Fibroblast of the aortic adventitia (primary cell): ENCODE measurements around the gene CDKN1A. TPM values are rescaled to one million over a fixed set of nuclear protein-coding genes. Genes with fewer than 3 reads are reported as not detected.

Experiments used
- DNase-seq: peaks from one replicate; pipeline ENCODE4 v3.0.0-alpha.2; 2010; ENCODE audit warnings: low read depth
- H3K4me3 ChIP-seq: 2 replicates; pipeline ENCODE4 v1.5.1; 2011; ENCODE audit warnings: low read depth, mild to moderate bottlenecking, control low read depth, low read length, moderate library complexity
- CTCF ChIP-seq: IDR thresholded peaks from 2 replicates; pipeline ENCODE4 v1.5.1; 2011; ENCODE audit warnings: mild to moderate bottlenecking, low read length, control low read depth, inconsistent platforms; ENCODE audit not compliant: insufficient read depth
- total RNA-seq: library from RNA; depleted of rRNA; stranded (reverse); fragments of >200 nt; gene quantifications from 2 replicates; pipeline ENCODE4 v1.2.3, GENCODE V29; 2012; ENCODE audit warnings: low replicate concordance

Gene CDKN1A
- 246 and 749 TPM in 2 replicates for total RNA-seq

- peak; percentile 95 for DNase-seq
- no peak for TF ChIP-seq CTCF
These were observed at the start of gene CDKN1A for GRCh38 chr6:36678488-36679042. Gene CDKN1A, plus strand, starts transcription at chr6:36678714. Its CDS starts 5,388 bp downstream, at chr6:36684102.

GRCh38 chr6:36629784-36630183 lies 48.7 kb upstream of the CDKN1A start:
- no peak for DNase-seq

More at GRCh38 chr6:36678488-36679042, at the start of gene CDKN1A:
- H3K4me3 ChIP-seq, result peak within 1 kb of the TSS; percentile 99

GRCh38 chr6:36631326-36632011 lies 47.0 kb upstream of the CDKN1A start:
- no peak for DNase-seq
- H3K4me3 ChIP-seq, result no peak overlapping the region
- TF ChIP-seq CTCF, result no peak

More at GRCh38 chr6:36629784-36630183, 48.7 kb upstream of the CDKN1A start:
- no peak for TF ChIP-seq CTCF
- no peak overlapping the region for H3K4me3 ChIP-seq

GRCh38 chr6:36633370-36633769 lies 45.1 kb upstream of the CDKN1A start:
- no peak overlapping the region for H3K4me3 ChIP-seq
- TF ChIP-seq CTCF, result no peak
- no peak for DNase-seq

GRCh38 chr6:36633915-36634314 lies 44.6 kb upstream of the CDKN1A start:
- no peak for TF ChIP-seq CTCF
- no peak overlapping the region for H3K4me3 ChIP-seq
- peak; percentile 97 for DNase-seq

GRCh38 chr6:36634317-36635108 lies 44.0 kb upstream of the CDKN1A start:
- H3K4me3 ChIP-seq, result no peak overlapping the region
- TF ChIP-seq CTCF, result no peak
- no peak for DNase-seq
